GM18520 (cell line): ENCODE data around the gene CERK.
A peak's percentile ranks its signal among the peaks of the same experiment; 100 is the strongest.
"Not testable (repeated sequence)": the region's sequence is repeated elsewhere in the genome, so short reads cannot be mapped to it uniquely, and the experiment has no call there.

ENCODE experiments used
- ATAC-seq: cut with Tn5 transposase; IDR thresholded peaks from one replicate; pipeline ENCODE4 v1.9.1; 2021; ENCODE audit not compliant: unreplicated experiment

The CERK gene

GRCh38 chr22:46737976-46738646, at the start of gene CERK:
CERK (minus strand) TSS chr22:46738252; CDS start chr22:46738148, 104 bp downstream.
- ATAC-seq = no peak

GRCh38 chr22:46783721-46784120, 45.7 kb upstream of the CERK start:
- no peak for ATAC-seq

GRCh38 chr22:46782200-46782599, 44.1 kb upstream of the CERK start:
- not testable (repeated sequence) for ATAC-seq

- no peak for ATAC-seq
Observed at GRCh38 chr22:46781291-46781690, 43.2 kb upstream of the CERK start.

- no peak for ATAC-seq
Observed at GRCh38 chr22:46780453-46780852, 42.4 kb upstream of the CERK start.

GRCh38 chr22:46779651-46780050, 41.6 kb upstream of the CERK start:
- ATAC-seq = no peak

- no peak for ATAC-seq
Observed at GRCh38 chr22:46779023-46779422, 41.0 kb upstream of the CERK start.

GRCh38 chr22:46777609-46777970, 39.5 kb upstream of the CERK start:
- ATAC-seq = no peak

GRCh38 chr22:46776876-46777608, 39.0 kb upstream of the CERK start:
- ATAC-seq = no peak

- ATAC-seq = no peak
Observed at GRCh38 chr22:46775850-46776826, 38.1 kb upstream of the CERK start.

- ATAC-seq = no peak
Observed at GRCh38 chr22:46774980-46775849, 37.2 kb upstream of the CERK start.

- ATAC-seq = peak; percentile 19
Observed at GRCh38 chr22:46774253-46774979, 36.4 kb upstream of the CERK start.

GRCh38 chr22:46773076-46773475, 35.0 kb upstream of the CERK start:
- no peak for ATAC-seq

- no peak for ATAC-seq
Observed at GRCh38 chr22:46770726-46771125, 32.7 kb upstream of the CERK start.

- ATAC-seq = no peak
Observed at GRCh38 chr22:46770151-46770641, 32.1 kb upstream of the CERK start.

- ATAC-seq = no peak
Observed at GRCh38 chr22:46769706-46770105, 31.7 kb upstream of the CERK start.

GRCh38 chr22:46769191-46769675, 31.2 kb upstream of the CERK start:
- ATAC-seq = no peak

- ATAC-seq = no peak
Observed at GRCh38 chr22:46767249-46767985, 29.4 kb upstream of the CERK start.

- no peak for ATAC-seq
Observed at GRCh38 chr22:46766611-46767010, 28.6 kb upstream of the CERK start.
